Suprapubic skin (tissue), 4 donors: ENCODE results near the gene SPATA13. TPM values are rescaled to one million over a fixed set of nuclear protein-coding genes. Genes with fewer than 3 reads are reported as not detected.

ENCODE experiments used
- DNase-seq, 2 donors: peaks; one replicate each; pipeline ENCODE4 v3.0.0-alpha.2; 2019; ENCODE audit warnings: low spot score in 2 of 2
- H3K27ac ChIP-seq: fragments of 200-600 bp; sonication (generic); one replicate; pipeline ENCODE4 v1.5.1; 2019
- H3K27me3 ChIP-seq: fragments of 200-600 bp; sonication (generic); one replicate; pipeline ENCODE4 v1.5.1; 2019
- H3K36me3 ChIP-seq: fragments of 200-600 bp; sonication (generic); one replicate; pipeline ENCODE4 v1.5.1; 2019
- H3K4me1 ChIP-seq: fragments of 200-600 bp; sonication (generic); one replicate; pipeline ENCODE4 v1.5.1; 2019
- H3K4me3 ChIP-seq: fragments of 200-600 bp; sonication (generic); one replicate; pipeline ENCODE4 v1.5.1; 2019; ENCODE audit warnings: mild to moderate bottlenecking
- H3K9me3 ChIP-seq: fragments of 200-600 bp; sonication (generic); one replicate; pipeline ENCODE4 v1.5.1; 2019
- EP300 ChIP-seq: sonication (generic); formaldehyde crosslinking; IDR thresholded peaks from one replicate; pipeline ENCODE4 v1.6.1; 2017; ENCODE audit warnings: antibody characterized with exemption
- POLR2A ChIP-seq, 2 donors: fragments of 450-650 bp; IDR thresholded peaks; one replicate each; pipeline ENCODE4 v1.6.1; 2017; ENCODE audit warnings: antibody characterized with exemption in 2 of 2, mild to moderate bottlenecking in 2 of 2, moderate library complexity in 2 of 2
- POLR2AphosphoS5 ChIP-seq, 3 donors: sonication (generic); formaldehyde crosslinking; IDR thresholded peaks; one replicate each; pipeline ENCODE4 v1.6.1; 2017; ENCODE audit warnings: antibody characterized with exemption in 3 of 3
- WGBS: methylation state at CpG from one replicate; pipeline ENCODE4 v1.1.5; 2018; 5-methylcytosine and 5-hydroxymethylcytosine counted together
- total RNA-seq, 4 donors: library from RNA; depleted of rRNA; stranded (reverse); fragments of >200 nt; gene quantifications; one replicate each; pipeline ENCODE4 v1.1.0, GENCODE V29; 2016
- TF ChIP-seq, protein P1 (sequence below), 2 donors: fragments of 200-600 bp in 1 of 2; fragments of 450-650 bp in 1 of 2; sonication (generic) in 1 of 2; IDR thresholded peaks; one replicate each; pipeline ENCODE4 v1.5.1; 2016 to 2019; ENCODE audit warnings: antibody characterized with exemption in 2 of 2, mild to moderate bottlenecking in 1 of 2, moderate library complexity in 1 of 2

The SPATA13 gene
- total RNA-seq, 4 donors from 2014 or later, result 26.5 to 64.2 (median 31.6) TPM

DNA sequence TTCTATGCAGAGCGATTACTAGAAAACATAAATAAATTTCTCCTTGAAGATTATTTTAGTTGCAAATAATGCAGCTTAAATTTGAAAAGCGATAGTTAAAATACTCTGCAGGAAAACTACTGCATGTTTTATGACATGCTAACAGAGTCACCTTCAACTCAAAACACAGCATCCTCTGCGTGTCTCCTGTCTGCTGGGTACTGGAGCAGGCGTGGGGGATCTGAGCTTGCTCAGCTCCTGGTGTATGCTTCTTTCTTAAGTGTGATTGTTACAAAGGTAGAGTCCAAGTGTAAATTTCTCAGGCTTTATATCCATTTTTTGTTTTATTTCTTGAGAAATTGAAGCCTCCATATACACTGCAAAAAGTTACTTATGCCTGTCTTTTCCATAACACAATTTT lies 15.3 kb downstream of the SPATA13 start:
- no peak overlapping the region for H3K4me3 ChIP-seq
- DNase-seq, result no peak
- WGBS, result 91% methylated on average over 4 of the region's 4 CpGs
- no peaks in the 10 kb centered on the region for H3K27me3 ChIP-seq
- no peaks in the 10 kb centered on the region for H3K9me3 ChIP-seq
- H3K27ac ChIP-seq, result no peak overlapping the region
- H3K4me1 ChIP-seq, result peaks cover 24% of the 10 kb centered on the region
- H3K36me3 ChIP-seq, result no peaks in the 10 kb centered on the region
- TF ChIP-seq EP300 (no peak), POLR2AphosphoS5 (IDR thresholded peaks at IDR 0.05) (no peak), POLR2A (IDR thresholded peaks at IDR 0.05) (no peak)
- TF ChIP-seq, protein P1, sequence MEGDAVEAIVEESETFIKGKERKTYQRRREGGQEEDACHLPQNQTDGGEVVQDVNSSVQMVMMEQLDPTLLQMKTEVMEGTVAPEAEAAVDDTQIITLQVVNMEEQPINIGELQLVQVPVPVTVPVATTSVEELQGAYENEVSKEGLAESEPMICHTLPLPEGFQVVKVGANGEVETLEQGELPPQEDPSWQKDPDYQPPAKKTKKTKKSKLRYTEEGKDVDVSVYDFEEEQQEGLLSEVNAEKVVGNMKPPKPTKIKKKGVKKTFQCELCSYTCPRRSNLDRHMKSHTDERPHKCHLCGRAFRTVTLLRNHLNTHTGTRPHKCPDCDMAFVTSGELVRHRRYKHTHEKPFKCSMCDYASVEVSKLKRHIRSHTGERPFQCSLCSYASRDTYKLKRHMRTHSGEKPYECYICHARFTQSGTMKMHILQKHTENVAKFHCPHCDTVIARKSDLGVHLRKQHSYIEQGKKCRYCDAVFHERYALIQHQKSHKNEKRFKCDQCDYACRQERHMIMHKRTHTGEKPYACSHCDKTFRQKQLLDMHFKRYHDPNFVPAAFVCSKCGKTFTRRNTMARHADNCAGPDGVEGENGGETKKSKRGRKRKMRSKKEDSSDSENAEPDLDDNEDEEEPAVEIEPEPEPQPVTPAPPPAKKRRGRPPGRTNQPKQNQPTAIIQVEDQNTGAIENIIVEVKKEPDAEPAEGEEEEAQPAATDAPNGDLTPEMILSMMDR (IDR thresholded peaks at IDR 0.05), result no peak

DNA sequence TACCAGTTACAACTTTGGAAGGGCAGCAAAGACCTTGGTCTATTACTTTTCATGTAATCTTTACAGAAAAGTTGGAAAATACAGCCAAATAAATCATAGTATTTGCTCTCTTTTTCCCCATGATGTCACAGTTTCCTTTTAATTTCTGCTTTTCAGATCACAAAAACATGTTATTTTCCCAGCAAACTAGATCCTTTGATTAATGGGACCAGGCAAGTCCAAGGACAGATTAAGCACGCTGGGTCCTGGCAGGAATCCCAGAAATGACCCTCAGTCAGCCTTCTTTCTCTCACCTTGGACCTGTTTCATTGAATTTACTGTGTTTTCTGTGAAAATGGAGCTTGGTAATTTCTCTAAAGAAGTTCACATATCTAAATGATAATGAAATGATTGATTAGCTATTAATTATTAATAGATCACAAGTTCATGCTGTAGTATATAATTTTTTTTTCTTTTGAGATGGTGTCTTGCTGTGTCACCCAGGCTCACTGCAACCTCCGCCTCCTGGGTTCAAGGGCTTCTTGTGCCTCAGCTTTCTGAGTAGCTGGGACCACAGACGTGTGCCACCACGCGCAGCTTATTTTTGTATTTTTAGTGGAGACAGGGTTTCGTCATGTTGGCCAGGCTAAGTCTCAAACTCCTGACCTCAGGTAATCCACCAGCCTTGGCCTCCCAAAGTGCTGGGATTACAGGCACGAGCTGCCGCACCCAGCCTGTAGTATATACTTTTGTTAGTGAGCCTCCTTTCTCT lies 16.0 kb downstream of the SPATA13 start:
- no peak for TF ChIP-seq POLR2AphosphoS5 (IDR thresholded peaks at IDR 0.05)
- TF ChIP-seq POLR2A (IDR thresholded peaks at IDR 0.05), result no peak
- no peak for TF ChIP-seq EP300
- TF ChIP-seq, protein P1 (IDR thresholded peaks at IDR 0.05), result no peak
- H3K4me1 ChIP-seq, result peaks cover 24% of the 10 kb centered on the region
- 84% methylated on average over 8 of the region's 8 CpGs for WGBS
- no peaks in the 10 kb centered on the region for H3K36me3 ChIP-seq
- no peak overlapping the region for H3K4me3 ChIP-seq
- H3K27me3 ChIP-seq, result no peaks in the 10 kb centered on the region
- no peak for DNase-seq
- no peaks in the 10 kb centered on the region for H3K9me3 ChIP-seq
- no peak overlapping the region for H3K27ac ChIP-seq

DNA sequence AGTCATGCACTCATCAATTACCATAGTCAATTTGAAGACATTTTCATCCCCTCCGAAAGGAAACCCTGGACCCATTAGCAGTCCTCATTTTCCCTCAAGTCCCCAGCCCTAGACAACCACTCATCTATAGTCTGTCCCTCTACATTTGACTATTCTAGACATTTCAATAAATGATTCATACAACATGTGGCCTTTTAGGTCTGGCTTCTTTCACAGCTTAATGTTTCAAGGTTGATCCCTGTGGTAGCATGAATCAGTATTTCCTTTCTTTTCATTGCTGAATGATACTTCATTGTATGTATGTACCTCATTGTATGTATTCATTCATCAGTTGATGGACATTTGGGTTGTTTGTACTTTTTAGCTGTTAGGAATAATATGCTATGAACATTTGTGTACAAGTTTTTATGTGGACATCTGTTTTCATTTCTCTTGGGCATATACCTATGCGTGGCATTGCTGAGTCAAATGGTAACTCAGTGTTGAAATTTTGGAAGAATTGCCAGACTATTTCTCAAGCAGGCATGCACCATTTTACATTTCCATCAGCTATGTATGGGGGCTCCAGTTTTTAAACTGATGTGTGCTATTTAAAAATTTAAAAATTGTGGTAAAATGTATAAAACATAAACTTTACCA lies 18.4 kb downstream of the SPATA13 start:
- H3K9me3 ChIP-seq, result no peaks in the 10 kb centered on the region
- H3K4me1 ChIP-seq, result peaks cover 16% of the 10 kb centered on the region
- H3K36me3 ChIP-seq, result no peaks in the 10 kb centered on the region
- H3K4me3 ChIP-seq, result no peak overlapping the region
- WGBS, result 83% methylated on average over 2 of the region's 2 CpGs
- H3K27ac ChIP-seq, result no peak overlapping the region
- DNase-seq, result no peak
- no peaks in the 10 kb centered on the region for H3K27me3 ChIP-seq
- TF ChIP-seq, protein P1 (IDR thresholded peaks at IDR 0.05), result no peak
- no peak for TF ChIP-seq POLR2A (IDR thresholded peaks at IDR 0.05)
- TF ChIP-seq POLR2AphosphoS5 (IDR thresholded peaks at IDR 0.05), result no peak

DNA sequence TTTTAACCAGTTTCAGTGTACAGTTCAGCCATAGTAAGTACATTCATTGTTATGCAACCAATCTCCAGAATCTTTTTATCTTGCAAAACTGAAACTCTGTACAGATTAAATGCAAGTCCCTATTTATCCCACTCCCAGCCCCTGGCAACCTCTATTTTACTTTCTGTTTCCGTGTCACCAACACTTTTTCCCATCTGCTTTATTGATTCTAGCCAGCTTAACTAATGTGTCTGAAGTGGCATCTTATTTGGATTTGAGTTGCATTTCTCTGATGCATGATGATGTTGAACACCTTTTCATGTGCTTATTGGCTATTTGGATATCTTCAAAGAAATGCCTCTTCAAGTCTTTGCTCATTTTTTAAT lies 18.9 kb downstream of the SPATA13 start:
- Histone ChIP-seq H3K9me3 (no peaks in the 10 kb centered on the region), H3K4me3 (no peak overlapping the region), H3K36me3 (no peaks in the 10 kb centered on the region), H3K27me3 (no peaks in the 10 kb centered on the region), H3K27ac (no peak overlapping the region), H3K4me1 (peaks cover 15% of the 10 kb centered on the region)
- TF ChIP-seq, protein P1 (IDR thresholded peaks at IDR 0.05), result no peak
- TF ChIP-seq POLR2AphosphoS5 (IDR thresholded peaks at IDR 0.05) (no peak), EP300 (no peak), POLR2A (IDR thresholded peaks at IDR 0.05) (no peak)
- WGBS, result 67% methylated on average over 1 of the region's 1 CpG
- DNase-seq, result no peak

DNA sequence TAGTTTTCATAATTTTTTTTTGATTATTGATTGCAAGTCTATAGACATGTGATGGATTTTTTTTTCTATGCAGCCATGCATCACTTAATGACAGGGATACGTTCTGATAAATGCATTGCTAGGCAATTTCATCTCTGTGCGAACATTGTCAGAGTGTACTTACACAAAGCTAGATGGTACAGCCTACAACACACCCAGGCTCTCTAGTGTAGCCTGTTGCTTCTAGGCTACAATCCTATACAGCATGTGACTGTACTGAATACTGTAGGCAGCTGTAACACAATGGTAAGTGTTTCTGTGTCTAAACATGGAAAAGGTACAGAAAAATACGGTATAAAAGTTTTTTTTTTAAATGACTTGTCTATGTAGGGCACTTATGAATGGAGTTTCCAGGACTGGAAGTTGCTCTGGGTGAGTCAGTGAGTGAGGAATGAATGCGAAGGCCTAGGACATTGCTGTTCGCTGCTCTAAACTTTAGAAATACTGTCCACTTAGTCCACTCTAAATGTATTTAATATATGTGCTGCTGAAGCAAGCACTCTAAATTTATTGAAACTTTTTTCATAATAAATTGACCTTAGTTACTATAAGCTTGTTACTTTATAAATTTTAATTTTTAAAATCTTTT lies 20.3 kb downstream of the SPATA13 start:
- H3K36me3 ChIP-seq, result no peaks in the 10 kb centered on the region
- no peak for DNase-seq
- peaks cover 5% of the 10 kb centered on the region for H3K4me1 ChIP-seq
- TF ChIP-seq, protein P1 (IDR thresholded peaks at IDR 0.05), result no peak
- no peak for TF ChIP-seq POLR2A (IDR thresholded peaks at IDR 0.05)
- no peak for TF ChIP-seq POLR2AphosphoS5 (IDR thresholded peaks at IDR 0.05)
- no peak for TF ChIP-seq EP300
- H3K27ac ChIP-seq, result no peak overlapping the region
- H3K4me3 ChIP-seq, result no peak overlapping the region
- no peaks in the 10 kb centered on the region for H3K9me3 ChIP-seq
- whole genome bisulfite sequencing, result 92% methylated on average over 5 of the region's 5 CpGs
- no peaks in the 10 kb centered on the region for H3K27me3 ChIP-seq
